PC-3 (cell line): ENCODE measurements around the gene FOXD4L3.
"Not testable (repeated sequence)": the region's sequence is repeated elsewhere in the genome, so short reads cannot be mapped to it uniquely, and the experiment has no call there.

Experiments used
- EZH2 ChIP-seq: fragments of 300-600 bp; sonication (generic); IDR thresholded peaks from one replicate; pipeline ENCODE4 v1.6.1; 2017; ENCODE audit warnings: antibody characterized with exemption, mild to moderate bottlenecking, low read length; ENCODE audit not compliant: unreplicated experiment
- EZH2phosphoT487 ChIP-seq: fragments of 300-600 bp; sonication (generic); IDR thresholded peaks from 2 replicates; pipeline ENCODE4 v1.6.1; 2018; ENCODE audit warnings: mild to moderate bottlenecking, antibody characterized with exemption, low read length, borderline replicate concordance
- TF ChIP-seq, protein P1 (sequence below): fragments of 300-600 bp; sonication (generic); conservative IDR thresholded peaks from 2 replicates; pipeline ENCODE4 v1.5.1; 2017; ENCODE audit warnings: antibody characterized with exemption, low read depth, mild to moderate bottlenecking, low read length

DNA sequence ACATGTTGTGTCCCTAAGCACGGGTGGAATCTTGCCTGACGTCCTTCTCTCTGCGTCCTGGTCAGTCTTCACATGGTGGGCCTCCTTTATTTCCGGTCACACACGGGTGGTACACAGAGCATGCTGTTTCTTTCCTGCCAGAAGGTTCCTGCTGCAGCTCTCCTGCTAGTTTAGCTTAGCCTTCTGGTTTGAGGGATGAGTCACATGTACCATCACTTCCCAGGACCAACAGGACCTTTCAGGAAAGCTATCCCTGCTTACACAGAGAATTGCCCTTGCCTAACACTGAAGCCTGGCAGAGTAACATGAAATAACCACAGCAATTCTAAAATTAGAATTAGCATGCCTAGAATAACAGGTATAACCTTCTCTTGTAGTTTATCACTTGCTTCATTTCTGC lies 8.5 kb downstream of the FOXD4L3 start:
- TF ChIP-seq, protein P1, sequence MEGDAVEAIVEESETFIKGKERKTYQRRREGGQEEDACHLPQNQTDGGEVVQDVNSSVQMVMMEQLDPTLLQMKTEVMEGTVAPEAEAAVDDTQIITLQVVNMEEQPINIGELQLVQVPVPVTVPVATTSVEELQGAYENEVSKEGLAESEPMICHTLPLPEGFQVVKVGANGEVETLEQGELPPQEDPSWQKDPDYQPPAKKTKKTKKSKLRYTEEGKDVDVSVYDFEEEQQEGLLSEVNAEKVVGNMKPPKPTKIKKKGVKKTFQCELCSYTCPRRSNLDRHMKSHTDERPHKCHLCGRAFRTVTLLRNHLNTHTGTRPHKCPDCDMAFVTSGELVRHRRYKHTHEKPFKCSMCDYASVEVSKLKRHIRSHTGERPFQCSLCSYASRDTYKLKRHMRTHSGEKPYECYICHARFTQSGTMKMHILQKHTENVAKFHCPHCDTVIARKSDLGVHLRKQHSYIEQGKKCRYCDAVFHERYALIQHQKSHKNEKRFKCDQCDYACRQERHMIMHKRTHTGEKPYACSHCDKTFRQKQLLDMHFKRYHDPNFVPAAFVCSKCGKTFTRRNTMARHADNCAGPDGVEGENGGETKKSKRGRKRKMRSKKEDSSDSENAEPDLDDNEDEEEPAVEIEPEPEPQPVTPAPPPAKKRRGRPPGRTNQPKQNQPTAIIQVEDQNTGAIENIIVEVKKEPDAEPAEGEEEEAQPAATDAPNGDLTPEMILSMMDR, result not testable (repeated sequence)
- TF ChIP-seq EZH2, EZH2phosphoT487: not testable (repeated sequence)
